CD4-positive, alpha-beta T cell treated with Interferon gamma for 1 hour (primary cell): ENCODE measurements around the gene TIMELESS.
"Not testable (repeated sequence)": the region's sequence is repeated elsewhere in the genome, so short reads cannot be mapped to it uniquely, and the experiment has no call there.

Experiments
- DNase-seq: peaks from one replicate; pipeline ENCODE4 v3.0.0-alpha.2; 2020

The TIMELESS gene, protein sequence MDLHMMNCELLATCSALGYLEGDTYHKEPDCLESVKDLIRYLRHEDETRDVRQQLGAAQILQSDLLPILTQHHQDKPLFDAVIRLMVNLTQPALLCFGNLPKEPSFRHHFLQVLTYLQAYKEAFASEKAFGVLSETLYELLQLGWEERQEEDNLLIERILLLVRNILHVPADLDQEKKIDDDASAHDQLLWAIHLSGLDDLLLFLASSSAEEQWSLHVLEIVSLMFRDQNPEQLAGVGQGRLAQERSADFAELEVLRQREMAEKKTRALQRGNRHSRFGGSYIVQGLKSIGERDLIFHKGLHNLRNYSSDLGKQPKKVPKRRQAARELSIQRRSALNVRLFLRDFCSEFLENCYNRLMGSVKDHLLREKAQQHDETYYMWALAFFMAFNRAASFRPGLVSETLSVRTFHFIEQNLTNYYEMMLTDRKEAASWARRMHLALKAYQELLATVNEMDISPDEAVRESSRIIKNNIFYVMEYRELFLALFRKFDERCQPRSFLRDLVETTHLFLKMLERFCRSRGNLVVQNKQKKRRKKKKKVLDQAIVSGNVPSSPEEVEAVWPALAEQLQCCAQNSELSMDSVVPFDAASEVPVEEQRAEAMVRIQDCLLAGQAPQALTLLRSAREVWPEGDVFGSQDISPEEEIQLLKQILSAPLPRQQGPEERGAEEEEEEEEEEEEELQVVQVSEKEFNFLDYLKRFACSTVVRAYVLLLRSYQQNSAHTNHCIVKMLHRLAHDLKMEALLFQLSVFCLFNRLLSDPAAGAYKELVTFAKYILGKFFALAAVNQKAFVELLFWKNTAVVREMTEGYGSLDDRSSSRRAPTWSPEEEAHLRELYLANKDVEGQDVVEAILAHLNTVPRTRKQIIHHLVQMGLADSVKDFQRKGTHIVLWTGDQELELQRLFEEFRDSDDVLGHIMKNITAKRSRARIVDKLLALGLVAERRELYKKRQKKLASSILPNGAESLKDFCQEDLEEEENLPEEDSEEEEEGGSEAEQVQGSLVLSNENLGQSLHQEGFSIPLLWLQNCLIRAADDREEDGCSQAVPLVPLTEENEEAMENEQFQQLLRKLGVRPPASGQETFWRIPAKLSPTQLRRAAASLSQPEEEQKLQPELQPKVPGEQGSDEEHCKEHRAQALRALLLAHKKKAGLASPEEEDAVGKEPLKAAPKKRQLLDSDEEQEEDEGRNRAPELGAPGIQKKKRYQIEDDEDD

DNA sequence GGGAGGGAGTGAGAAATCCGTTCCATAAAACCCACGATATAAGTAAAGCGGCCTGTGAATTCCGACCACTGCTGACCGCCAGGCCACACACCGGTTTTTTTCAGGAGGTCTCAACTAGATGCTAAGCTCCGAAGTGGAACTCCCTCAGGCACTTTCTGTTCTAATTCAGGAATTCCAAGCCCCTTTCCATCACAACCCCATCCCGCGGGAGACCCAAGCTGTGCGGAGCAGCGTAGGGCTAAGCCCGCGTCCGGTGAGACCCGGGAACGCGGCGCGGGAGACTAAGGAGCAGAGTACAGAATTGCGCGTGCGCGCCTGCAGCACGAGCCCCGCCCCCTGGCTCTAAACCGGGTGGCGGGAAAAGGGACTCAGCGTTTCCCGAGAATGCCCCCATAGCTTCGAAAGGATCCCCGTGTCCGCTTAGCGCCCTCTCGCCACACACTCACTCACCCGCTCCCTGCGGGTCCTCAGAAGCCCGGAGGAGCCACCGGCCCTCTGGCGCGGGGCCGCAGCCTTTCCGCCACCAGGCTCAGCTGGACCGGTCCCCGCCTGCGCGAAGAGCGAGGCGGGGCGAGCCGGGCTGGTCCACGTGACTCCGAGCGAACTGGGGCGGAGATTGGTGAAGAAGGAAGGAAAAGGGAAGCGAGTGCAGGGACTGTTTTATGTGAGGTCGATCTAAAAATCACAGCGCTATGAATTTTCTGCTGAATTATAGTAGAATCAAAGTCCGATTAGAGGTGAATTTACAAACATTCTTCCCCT lies at the start of gene TIMELESS:
TSS of gene TIMELESS (minus strand) at position 567 of the 762 bp plus-strand sequence. CDS start 15,256 bp downstream, outside the sequence.
- peak; percentile 83 for DNase-seq

DNA sequence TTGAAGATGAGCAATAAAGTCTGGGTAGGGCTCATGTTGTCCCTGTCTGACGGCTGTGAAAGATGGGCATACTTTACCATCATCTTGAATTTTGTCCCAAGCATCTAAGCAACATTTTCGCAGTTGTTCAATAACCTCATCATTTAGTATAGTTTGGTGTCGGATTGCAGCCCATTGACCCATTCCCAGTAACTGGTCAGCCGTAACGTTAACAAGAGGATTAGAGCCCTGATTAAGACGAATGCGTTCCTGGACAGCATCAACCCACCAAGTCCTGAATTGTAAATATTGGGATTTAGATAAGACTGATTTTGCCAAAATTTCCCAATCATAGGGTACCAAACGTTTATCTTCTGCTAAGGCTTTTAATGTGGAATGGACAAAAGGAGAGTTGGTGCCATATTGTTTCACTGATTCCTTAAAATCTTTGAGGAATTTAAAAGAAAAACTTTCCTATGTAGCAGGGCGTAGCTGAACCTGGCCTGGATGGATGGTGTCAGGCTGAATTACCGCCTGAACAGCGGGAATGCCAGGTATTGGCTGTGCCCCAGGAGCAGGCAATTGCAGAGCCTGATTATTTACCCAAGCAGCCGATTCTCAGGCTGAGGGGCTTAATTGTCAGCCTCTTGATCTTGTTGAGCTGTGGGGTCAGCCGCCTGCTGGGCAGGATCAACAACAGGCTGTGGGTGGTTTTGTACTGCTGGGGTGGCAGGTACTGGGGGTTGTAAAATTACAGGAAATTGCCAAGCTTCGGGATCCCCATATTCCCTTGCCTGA lies 49.1 kb upstream of the TIMELESS start:
- not testable (repeated sequence) for DNase-seq

DNA sequence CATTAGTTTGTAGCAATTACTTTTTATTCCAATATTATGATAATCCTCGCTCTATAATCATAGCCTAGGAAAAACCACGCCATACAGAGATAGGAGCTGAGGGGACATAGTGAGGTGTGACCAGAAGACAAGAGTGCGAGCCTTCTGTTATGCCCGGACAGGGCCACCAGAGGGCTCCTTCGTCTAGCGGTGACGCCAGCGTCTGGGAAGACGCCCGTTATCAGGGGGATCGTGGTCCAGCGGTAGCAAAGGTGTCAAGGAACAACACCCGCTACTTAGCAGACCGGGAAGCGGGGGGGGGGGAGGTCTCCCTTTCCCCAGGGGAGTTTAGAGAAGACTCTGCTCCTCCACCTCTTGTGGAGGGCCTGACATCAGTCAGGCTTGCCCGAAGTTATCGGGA lies 47.5 kb upstream of the TIMELESS start:
- peak; percentile 9 for DNase-seq

DNA sequence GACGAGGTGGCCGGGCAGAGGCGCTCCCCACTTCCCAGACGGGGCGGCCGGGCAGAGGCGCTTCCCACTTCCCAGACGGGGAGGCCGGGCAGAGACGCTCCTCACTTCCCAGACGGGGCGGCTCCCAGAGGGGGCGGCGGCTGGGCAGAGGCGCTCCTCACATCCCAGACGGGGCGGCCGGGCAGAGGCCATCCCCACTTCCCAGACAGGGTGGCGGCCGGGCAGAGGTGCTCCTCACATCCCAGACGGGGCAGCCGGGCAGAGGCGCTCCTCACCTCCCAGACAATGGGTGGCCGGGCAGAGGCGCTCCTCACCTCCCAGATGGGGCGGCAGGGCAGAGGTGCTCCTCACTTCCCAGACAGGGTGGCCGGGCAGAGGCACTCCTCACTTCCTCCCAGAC lies 45.3 kb upstream of the TIMELESS start:
- DNase-seq = not testable (repeated sequence)

DNA sequence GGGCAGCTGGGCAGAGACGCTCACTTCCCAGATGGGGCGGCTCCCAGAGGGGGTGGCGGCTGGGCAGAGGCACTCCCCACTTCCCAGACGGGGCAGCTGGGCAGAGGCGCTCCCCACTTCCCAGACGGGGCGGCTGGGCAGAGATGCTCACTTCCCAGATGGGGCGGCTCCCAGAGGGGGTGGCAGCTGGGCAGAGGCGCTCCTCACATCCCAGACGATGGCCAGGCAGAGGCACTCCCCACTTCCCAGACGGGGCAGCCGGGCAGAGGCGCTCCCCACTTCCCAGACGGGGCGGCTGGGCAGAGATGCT lies 44.8 kb upstream of the TIMELESS start:
- DNase-seq = not testable (repeated sequence)

DNA sequence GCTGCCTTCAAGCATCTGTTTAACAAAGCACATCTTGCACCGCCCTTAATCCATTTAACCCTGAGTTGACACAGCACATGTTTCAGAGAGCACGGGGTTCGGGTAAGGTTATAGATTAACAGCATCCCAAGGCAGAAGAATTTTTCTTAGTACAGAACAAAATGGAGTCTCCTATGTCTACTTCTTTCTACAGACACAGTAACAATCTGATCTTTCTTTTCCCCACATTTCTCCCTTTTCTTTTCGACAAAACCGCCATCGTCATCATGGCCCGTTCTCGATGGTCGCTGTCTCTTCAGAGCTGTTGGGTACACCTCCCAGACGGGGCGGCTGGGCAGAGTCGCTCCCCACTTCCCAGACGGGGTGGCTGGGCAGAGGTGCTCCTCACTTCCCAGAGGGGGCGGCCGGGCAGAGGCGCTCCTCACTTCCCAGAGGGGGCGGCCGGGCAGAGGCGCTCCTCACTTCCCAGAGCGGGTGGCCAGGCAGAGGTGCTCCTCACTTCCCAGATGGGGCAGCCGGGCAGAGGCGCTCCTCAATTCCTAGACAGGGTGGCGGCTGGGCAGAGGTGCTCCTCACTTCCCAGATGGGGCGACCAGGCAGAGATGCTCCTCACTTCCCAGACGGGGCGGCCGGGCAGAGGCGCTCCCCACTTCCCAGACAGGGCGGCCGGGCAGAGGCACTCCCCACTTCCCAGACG lies 44.3 kb upstream of the TIMELESS start:
- DNase-seq = not testable (repeated sequence)

DNA sequence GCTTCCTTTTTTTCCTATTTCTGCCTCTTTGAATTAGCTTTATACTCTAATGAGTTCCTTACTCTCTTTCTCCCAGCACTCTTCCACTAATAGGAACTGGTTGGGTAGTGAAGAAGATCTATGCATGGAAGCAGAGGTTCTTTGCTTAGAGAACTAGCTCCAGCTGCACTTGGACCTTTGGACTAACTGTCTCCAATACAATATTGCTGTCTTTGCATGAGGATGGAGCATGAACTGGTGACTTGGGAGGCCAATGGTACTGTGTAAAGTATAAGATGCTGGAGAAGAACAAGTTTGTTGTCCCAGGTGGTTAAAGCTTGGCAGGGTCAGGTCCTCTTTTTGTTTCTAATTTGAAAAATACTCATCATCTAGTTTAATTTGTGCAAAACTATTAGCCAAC lies 41.1 kb upstream of the TIMELESS start:
- no peak for DNase-seq

DNA sequence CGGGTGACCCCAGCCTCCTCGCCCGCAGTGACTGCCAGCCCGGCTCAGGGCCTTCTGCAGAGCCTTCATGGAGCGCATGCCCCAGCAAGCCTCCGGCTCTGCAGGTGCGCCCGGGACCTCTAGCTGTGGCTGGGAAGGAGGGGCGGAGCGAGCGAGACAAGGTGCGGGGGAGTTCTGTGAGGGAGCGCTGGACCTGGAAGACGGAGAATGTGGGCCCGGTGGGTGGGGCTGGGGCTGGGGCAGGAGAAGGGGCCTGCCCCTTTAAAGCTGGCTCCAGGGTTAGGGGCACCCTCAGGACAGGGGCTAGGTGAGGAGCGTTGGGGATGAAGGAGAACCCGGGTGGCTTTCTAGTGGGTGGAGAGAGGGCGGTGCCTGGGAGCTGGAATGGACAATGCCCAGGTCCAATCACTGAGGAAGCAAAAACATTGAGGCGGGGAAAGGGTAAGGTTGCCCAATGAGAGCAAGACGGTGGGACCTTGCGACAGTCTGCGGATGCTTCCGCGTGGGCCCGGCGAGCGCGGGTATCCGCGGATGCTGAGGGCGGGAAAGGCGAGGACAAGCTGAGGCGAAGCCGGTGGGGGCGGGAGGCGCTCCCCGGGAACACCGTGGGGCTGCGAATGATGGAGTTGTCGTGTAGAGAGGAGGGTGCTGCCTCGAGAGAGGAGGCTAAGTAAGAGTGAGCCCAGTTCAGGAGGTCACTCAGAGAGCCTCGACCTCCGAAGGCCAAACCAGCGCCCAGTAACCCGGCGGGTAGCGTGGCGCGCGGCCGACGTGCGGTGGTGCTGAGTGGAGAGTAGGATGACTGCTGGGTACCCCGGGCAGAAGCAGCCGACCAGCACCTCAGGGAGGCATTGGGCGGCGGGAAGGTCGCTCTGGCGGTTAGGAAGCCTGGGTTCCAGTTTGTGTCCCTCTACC lies 39.1 kb upstream of the TIMELESS start, which contains the start of gene GLS2:
TSS of gene GLS2 (minus strand) at position 121 of the 915 bp plus-strand sequence. CDS start at position 78, 43 bp downstream.
- DNase-seq = peak; percentile 77

DNA sequence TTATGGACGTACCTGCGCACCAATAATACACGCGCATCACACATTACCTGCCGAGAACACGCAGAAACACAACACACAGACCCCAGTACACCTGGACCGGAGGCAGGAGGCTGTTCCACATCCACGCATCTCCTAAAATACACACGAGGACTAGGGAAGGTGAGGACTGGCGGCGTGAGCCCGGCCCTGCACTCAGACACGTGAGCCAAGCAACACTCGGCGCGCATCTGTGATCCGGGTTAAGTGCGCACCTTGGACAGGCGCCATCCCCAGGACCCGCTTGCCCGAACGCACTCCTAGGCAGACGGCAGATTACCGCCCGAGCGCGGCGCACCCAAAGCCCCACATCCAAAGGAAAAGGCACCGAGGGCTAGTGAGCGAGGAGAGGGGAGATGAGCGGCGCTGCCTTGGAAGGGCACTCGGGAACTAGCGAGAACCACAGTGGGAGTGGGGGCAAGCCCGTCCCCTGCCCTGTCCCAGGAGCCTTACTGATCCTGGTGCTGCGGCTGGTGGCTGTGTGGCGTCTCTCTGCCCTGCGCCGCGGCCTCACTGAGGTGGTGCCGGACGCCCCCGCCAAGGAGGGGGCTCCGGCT lies 38.3 kb upstream of the TIMELESS start:
- DNase-seq = no peak

DNA sequence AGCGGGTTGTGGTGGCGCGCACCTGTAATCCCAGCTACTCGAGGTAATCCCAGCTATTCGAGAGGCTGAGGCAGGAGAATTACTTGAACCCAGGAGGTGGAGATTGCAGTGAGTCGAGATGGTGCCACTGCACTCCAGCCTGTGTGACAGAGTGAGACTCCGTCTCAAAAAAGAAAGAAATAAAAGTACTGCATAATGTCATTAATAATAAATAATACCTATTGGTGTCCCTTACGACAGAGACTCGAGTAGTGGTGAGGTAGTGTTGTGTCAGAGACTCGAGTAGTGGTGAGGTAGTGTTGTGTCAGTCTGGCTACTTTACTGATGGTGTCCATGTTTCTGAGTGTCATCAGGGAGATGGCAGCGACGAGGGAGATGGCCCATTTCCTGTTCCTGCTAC lies 37.5 kb upstream of the TIMELESS start:
- no peak for DNase-seq

DNA sequence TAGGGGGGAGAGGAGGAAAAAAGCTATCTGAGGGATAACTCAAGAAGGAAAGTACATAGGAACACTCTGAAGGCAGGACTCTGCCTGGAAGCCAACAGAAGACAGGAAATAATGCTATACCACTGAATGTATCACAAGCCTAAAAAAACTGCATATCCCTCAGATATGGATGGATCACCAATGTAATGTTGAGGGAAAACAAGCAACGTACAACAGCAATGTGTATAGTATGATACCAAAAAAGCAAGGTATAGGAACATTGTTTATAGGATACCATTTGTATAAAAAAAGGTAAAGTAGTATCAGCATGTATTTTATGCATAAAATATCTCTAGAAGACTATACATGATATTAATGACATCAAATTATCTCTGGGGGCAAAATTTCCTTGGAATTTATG lies 35.3 kb upstream of the TIMELESS start:
- no peak for DNase-seq

DNA sequence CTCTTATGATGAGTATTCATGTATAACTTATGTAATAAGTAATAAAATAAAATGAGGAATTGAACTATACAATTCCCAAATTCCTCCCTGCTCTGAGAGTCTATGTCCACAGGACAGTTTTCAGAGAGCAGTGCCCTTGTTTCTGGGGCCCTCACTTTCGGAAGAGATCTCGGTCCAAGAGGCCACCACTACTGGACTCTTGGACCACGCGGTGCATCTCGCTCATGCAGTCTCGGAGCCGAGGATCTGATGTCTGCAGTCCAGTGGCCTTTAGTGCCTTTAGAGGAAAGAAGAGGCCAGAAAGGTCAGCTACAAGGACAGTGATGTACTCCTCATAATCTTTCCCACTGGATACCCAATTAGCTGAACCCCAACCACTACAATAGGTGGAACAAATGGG lies 30.4 kb upstream of the TIMELESS start:
- no peak for DNase-seq

DNA sequence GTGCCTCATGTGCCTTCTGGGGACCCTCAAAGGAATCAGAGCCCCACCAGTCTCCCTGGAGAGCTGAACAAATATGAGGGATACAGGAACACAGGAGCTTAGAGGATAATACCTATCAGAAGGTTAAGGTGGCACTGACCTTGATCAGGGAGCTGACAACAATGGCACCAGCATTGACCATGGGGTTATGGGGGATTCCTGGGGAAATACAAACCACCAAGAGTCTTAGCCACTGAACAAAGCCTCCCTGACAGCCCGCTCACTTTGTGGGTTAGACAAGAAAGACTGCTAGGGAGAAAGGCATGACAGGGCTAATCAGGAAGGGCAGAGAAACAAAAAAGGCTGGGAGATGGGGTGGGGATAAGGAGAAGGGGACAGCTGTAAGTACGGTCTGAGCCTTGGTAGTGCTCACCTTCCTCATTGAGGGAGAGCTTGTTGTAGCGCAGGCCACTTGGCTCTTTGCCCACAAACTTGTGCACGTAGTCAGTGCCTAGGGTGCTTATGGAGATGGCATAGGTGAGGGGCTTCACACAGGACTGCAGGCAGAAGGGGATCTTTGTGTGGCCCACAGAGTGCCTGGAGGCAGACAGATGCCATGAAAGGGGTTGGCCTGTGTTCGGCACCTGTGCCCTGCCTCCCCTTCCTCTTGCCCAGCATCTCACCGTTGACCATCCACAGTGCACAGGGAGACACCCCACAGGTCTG lies 28.4 kb upstream of the TIMELESS start:
- no peak for DNase-seq

DNA sequence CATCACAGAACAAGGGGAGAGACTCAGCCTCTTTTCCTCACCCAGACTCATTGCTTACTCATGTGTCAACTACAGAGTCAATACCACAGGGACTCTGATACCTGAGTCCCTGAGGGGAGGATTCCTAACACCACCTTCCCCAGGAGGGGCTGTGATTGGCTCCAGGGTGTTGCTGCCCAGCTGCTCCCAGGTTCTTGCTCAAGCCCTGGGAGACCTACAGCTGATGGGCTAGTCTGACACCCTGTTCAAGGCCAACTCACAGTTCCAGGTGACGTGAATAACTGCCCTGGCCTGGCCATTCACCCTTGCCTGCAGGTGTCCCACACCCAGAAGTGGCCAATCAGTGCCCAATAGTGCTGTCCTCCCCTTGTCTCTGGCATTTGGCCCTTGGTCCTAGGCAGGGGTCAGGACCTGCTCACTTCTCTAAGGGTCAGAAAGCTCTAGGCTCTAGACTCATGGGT lies 27.8 kb upstream of the TIMELESS start:
- DNase-seq = no peak

DNA sequence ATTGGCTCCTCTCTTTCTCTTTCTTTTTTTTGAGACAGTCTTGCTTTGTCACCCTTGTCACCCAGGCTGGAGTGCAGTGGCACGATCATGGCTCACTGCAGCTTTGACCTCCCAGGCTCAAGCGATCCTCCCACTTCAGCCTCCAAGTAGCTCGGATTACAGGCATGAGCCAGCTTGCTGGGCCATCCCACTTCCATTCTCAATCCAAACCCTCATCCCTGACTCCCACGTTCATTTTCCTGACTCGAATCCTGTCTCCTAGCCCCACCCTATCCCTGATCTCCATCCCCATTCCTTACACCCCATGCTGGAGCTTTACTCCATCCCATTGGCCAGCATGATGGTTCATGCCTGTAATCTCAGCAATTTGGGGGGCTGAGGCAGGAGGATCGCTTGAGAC lies 26.9 kb upstream of the TIMELESS start:
- no peak for DNase-seq

DNA sequence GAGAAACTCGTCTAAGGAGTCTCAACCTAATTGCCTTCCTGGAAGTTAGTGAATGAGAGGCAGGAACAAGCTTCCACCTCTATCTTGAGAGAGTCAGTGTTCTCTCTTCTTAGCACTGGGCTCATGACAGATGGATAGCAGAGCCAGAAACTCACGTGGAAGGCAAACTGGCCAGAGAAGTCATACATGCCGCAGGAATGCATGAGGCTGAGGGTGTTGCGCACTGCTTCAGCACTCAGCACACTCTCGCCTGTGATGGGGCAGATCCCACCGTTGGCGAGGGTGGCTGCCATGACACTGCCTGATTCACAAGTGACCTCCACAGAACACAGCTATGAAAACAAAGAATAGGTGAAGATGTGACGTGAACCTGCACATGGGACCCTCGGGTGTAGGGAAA lies 25.2 kb upstream of the TIMELESS start:
- no peak for DNase-seq

DNA sequence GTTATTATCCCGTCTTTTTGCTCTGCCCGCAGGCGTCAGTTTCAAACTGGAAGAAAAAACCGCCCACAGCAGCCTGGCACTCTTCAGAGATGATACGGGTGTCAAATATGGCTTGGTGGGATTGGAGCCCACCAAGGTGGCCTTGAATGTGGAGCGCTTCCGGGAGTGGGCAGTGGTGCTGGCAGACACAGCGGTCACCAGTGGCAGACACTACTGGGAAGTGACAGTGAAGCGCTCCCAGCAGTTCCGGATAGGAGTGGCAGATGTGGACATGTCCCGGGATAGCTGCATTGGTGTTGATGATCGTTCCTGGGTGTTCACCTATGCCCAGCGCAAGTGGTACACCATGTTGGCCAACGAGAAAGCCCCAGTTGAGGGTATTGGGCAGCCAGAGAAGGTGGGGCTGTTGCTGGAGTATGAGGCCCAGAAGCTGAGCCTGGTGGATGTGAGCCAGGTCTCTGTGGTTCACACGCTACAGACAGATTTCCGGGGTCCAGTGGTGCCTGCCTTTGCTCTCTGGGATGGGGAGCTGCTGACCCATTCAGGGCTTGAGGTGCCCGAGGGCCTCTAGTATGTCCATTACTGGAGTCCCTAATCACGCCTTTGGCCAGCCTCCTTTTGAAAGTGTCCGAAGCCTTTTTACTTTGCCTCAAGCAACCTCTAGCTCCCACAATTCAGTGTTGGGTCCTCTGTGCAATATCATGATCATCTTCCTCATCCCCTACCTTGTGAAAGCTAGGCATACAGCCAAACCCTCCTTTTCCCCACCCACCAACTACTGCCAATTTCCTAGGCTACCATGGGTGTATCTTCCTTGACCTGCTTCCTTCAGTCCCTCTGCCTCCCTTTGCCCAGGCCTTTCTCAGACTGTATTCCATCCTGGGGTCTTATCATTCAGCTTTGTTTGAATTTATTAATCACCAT lies 20.0 kb upstream of the TIMELESS start:
- no peak for DNase-seq
